T-helper 2 cell treated with Interferon-gamma antibody and Interleukin-4, amounts not matched to agents 100 ng/mL and 5 ng/mL, for 36 hours (primary cell): ENCODE data around the gene SLC17A5. TPM values are rescaled to one million over a fixed set of nuclear protein-coding genes. Genes with fewer than 3 reads are reported as not detected.
"Not testable (repeated sequence)": the region's sequence is repeated elsewhere in the genome, so short reads cannot be mapped to it uniquely, and the experiment has no call there.

Experiments
- intact Hi-C: fragments of 100-400 bp; cut with micrococcal nuclease; formaldehyde crosslinking; loops from one replicate; pipeline ENCODE4 v1.15.1; 2023
- total RNA-seq: library from RNA; stranded (reverse); gene quantifications from 2 replicates; pipeline ENCODE4 v1.2.3, GENCODE V29; 2022

SLC17A5 gene
- total RNA-seq, 1 donor from 2014 or later = 4.3 TPM

- intact Hi-C loops = not testable (repeated sequence)
Observed at GRCh38 chr6:73618082-73618481, 35.7 kb downstream of the SLC17A5 start.

DNA sequence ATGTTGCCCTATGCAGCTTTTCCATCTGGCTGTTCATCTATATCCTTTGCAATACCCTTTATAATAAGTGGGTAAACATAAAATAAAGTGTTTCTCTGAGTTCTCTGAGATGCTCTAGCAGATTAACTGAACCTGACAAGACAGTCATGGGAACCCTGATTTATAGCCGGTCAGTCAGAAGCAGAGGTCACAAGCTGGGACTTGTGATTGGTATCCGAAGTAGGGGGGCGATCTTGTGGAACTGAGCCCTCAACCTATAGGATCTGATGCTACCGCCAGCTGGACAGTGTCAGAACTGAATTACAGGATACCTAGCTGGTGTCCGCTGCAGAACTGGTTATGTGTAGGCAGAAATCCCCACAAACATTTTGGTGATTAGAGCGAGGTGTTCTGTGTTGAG lies 39.0 kb downstream of the SLC17A5 start:
- intact Hi-C loops = no loop called here

GRCh38 chr6:73613806-73614536 lies 39.8 kb downstream of the SLC17A5 start:
- intact Hi-C loops = no loop called here

DNA sequence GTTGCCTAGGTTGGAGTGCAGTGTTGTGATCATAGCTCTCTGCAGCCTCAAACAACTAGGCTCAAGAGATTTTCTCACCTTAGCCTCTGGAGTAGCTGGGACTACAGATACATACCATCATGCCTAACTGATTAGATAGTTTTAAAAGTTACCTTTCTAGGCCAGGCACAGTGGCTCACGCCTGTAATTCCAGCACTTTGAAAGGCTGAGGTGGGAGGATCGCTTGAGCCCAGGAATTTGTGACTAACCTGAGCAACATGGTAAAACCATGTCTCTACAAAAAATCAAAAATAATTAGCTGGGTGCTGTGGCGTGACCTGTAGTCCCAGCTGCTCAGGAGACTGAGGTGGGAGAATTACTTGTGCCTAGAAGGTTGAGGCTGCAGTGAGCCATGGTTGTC lies 41.2 kb downstream of the SLC17A5 start:
- intact Hi-C loops = no loop called here

DNA sequence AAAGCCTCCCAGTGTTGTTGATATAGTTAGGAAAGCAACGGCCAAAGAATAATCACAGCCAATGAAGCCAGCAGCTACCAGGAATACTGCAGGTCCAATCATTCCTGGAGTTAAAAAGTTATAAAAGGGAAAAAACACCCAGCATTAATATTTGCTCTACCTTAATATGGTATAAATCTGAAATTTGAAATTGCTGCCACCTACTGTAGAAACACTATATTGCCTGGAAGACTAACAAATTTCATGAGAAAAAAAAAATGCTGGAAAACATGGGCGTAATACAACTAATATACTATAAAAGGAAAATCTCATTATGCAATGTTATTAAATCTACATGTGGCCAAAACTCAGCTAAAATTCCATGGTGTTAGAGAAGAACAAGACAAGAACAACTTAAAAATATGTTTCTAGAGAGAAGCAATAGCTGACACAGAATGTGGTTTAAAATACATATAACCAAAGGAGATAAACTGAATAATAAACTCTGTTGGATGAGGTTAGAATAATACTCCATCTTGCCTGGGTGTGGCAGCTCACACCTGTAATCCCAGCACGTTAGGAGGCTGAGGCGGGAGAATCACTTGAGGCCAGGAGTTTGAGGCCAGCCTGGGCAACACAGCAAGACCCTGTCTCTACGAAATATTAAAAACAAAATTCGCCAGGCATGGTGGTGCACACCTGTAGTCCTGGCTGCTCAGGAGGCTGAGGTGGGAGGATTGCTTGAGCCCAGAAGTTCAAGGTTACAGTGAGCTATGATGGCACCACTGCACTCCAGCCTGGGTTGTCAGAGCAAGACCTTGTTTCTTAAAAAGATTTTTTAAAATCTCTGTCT lies 43.1 kb downstream of the SLC17A5 start:
- intact Hi-C loops = loop anchor here (1.0 to 2.0 kb wide), 3 partner anchors 24 to 95 kb away; partner anchors contain the start of gene SLC17A5

GRCh38 chr6:73608761-73609160 lies 45.0 kb downstream of the SLC17A5 start:
- intact Hi-C loops = no loop called here

- intact Hi-C loops = no loop called here
Observed at GRCh38 chr6:73606428-73606827, 47.4 kb downstream of the SLC17A5 start.

- intact Hi-C loops = no loop called here
Observed at GRCh38 chr6:73604461-73604860, 49.3 kb downstream of the SLC17A5 start.

- intact Hi-C loops = no loop called here
Observed at GRCh38 chr6:73604020-73604419, 49.8 kb downstream of the SLC17A5 start.

DNA sequence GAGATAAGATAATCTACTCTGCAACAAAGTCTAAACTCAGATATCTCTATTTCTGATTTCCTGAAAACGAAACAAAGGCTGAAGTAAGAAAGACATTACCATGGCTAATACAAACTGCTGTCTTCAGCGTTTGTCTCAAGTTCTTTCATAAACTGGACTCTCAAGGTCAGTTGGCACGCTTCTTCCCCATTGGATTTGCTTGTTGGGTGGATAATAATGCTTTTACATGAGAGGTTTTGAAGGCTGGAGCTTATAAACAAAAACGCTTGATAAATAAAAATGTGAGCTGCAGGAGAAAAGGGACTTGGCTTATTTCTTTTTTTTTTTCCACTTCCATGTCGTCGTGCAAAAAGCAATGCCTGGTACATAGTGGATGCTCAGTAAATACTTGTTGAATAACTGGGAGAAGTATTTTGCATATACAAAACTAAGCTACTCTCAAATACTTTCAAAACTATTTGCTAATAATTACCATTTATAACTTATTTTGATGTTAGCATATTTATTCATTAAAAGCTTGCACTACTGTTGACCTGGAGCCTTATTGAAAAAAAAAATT lies 67.3 kb downstream of the SLC17A5 start:
- intact Hi-C loops = loop anchor here (1.0 to 5.0 kb wide), 5 partner anchors 24 to 964 kb away; partner anchors contain the start of genes KCNQ5 and MTO1

GRCh38 chr6:73585566-73586415 lies 68.0 kb downstream of the SLC17A5 start:
- intact Hi-C loops = loop anchor here (1.0 to 5.0 kb wide), 8 partner anchors 25 to 963 kb away; partner anchors contain the start of genes KCNQ5 and MTO1

DNA sequence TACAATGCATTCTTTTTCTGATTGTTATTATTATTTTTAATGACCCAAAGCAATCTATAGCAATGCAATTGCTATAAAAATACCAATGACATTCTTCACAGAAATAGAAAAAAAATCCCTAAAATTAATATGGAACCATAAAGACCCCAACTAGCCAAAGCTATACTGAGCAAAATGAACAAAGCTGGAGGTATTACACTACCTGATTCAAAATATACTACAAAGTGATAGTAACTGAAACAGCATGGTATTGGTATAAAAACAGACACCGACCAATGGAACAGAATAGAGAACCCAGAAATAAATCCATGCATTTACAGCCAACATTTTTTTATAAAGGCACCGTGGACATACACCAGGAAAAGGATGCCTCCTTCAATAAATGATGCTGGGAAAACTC lies 72.5 kb downstream of the SLC17A5 start:
- intact Hi-C loops = no loop called here

- intact Hi-C loops = loop anchor here (1.0 kb wide), 1 partner anchor 57 kb away; no protein-coding TSS in a partner anchor
Observed at GRCh38 chr6:73580247-73581149, 73.3 kb downstream of the SLC17A5 start.

GRCh38 chr6:73579851-73580246 lies 73.9 kb downstream of the SLC17A5 start:
- intact Hi-C loops = loop anchor here (1.0 kb wide), 1 partner anchor 57 kb away; no protein-coding TSS in a partner anchor

GRCh38 chr6:73579389-73579788 lies 74.4 kb downstream of the SLC17A5 start:
- intact Hi-C loops = no loop called here

DNA sequence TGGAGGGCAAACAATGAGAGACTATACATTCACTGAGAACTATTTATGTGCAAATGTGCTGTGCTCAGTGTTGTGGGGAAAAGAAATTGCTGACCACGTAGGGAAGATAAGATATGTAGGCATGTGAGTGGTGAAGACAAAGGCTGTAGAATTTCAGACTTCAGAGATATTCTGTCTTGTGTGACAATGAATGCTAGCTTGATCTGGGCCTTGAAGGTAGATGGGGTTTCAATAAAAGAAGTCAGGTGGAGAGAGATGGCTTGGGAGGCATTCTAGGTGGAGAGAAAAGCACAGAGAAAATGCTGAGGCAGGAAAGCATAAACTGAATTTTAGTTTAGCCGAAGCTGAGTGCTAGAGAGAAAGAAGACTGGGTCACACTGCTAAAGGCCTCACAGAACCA lies 76.1 kb downstream of the SLC17A5 start:
- intact Hi-C loops = no loop called here

DNA sequence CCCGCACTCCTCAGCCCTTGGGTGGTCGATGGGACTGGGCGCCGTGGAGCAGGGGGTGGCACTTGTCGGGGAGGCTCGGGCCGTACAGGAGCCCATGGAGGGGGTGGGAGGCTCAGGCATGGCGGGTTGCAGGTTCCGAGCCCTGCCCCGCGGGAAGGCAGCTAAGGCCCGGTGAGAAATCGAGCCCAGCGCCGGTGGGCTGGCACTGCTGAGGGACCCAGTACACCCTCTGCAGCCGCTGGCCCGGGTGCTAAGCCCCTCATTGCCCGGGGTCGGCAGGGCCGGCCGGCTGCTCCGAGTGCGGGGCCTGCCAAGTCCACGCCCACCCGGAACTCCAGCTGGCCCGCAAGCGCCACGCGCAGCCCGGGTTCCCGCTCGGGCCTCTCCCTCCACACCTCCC lies 81.3 kb downstream of the SLC17A5 start:
- intact Hi-C loops = not testable (repeated sequence)

- intact Hi-C loops = not testable (repeated sequence)
Observed at GRCh38 chr6:73571218-73572181, 82.3 kb downstream of the SLC17A5 start.

DNA sequence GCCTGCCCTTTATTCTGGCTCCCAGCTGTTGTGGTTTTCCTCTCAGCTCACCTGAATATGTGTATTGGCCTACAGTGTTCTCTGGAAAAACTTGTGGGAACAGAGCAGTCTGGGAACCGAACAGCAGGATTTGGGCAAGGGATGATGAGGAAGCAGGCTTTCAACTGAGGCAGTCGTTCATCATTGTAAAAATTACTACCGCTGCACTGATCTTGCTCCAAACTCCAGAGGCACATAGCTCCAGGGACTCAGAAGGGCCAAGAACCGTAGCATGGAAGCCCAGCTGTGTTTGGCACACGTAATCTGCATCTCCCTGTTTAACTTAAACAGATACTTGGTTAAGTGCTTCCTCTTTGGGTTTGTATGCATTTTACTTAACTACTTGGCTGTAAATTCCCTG lies 84.7 kb downstream of the SLC17A5 start:
- intact Hi-C loops = no loop called here
